Activated CD4-positive, alpha-beta T cell treated with anti-CD3 and anti-CD28 coated beads, Interleukin-10, Interleukin-2, amounts not matched to agents 100 ng/mL and 50 ng/mL, durations not matched to agents 16 hours and 8 hours (primary cell): Measurements from ENCODE around the gene MECP2.
"Not testable (repeated sequence)": the region's sequence is repeated elsewhere in the genome, so short reads cannot be mapped to it uniquely, and the experiment has no call there.

Experiments used
- DNase-seq: peaks from one replicate; pipeline ENCODE4 v3.0.0-alpha.2; 2020

MECP2 gene

GRCh38 chrX:154097589-154098541 is at the start of gene MECP2:
Gene MECP2, minus strand, starts transcription at chrX:154097717.
- peak; percentile 93 for DNase-seq

GRCh38 chrX:154144010-154144409 is 46.5 kb upstream of the MECP2 start, which contains the start of gene OPN1LW:
Gene OPN1LW, plus strand, starts transcription at chrX:154144243. Its CDS starts 41 bp downstream, at chrX:154144284.
- not testable (repeated sequence) for DNase-seq

GRCh38 chrX:154142950-154143745 is 45.6 kb upstream of the MECP2 start:
- DNase-seq, result no peak

- DNase-seq, result no peak
Observed at GRCh38 chrX:154142386-154142785, 44.9 kb upstream of the MECP2 start.

GRCh38 chrX:154140742-154141141 is 43.2 kb upstream of the MECP2 start:
- DNase-seq, result no peak

GRCh38 chrX:154140206-154140605 is 42.7 kb upstream of the MECP2 start:
- DNase-seq, result no peak

- DNase-seq, result no peak
Observed at GRCh38 chrX:154138857-154139256, 41.3 kb upstream of the MECP2 start.

GRCh38 chrX:154136627-154137161 is 39.2 kb upstream of the MECP2 start:
- peak; percentile 67 for DNase-seq

- peak; percentile 34 for DNase-seq
Observed at GRCh38 chrX:154135458-154136229, 38.1 kb upstream of the MECP2 start.

GRCh38 chrX:154132366-154132765 is 34.8 kb upstream of the MECP2 start:
- DNase-seq, result no peak

GRCh38 chrX:154131955-154132354 is 34.4 kb upstream of the MECP2 start:
- no peak for DNase-seq

- DNase-seq, result no peak
Observed at GRCh38 chrX:154126101-154126500, 28.6 kb upstream of the MECP2 start.

- no peak for DNase-seq
Observed at GRCh38 chrX:154125391-154126040, 28.0 kb upstream of the MECP2 start.

- peak; percentile 64 for DNase-seq
Observed at GRCh38 chrX:154123241-154124219, 26.0 kb upstream of the MECP2 start.

GRCh38 chrX:154121961-154122360 is 24.4 kb upstream of the MECP2 start:
- DNase-seq, result no peak

GRCh38 chrX:154121207-154121606 is 23.7 kb upstream of the MECP2 start:
- DNase-seq, result no peak

- DNase-seq, result no peak
Observed at GRCh38 chrX:154120567-154120966, 23.1 kb upstream of the MECP2 start.

- no peak for DNase-seq
Observed at GRCh38 chrX:154117566-154117965, 20.0 kb upstream of the MECP2 start.

GRCh38 chrX:154116426-154117211 is 19.1 kb upstream of the MECP2 start:
- DNase-seq, result no peak

GRCh38 chrX:154115750-154116149 is 18.2 kb upstream of the MECP2 start:
- no peak for DNase-seq
